ENCODE data around the gene PLCB3. TPM values are rescaled to one million over a fixed set of nuclear protein-coding genes. Genes with fewer than 3 reads are reported as not detected.

The PLCB3 gene
- total RNA-seq, 1 donor from 2014 or later = 36.2 TPM

GRCh38 chr11:64249563-64250414, 1.5 kb upstream of the PLCB3 start:
- H3K27ac Mint-ChIP-seq (ENCODE audit: unreplicated experiment) = no peak overlapping the region
- no peaks in the 10 kb centered on the region for H3K36me3 Mint-ChIP-seq (ENCODE audit: unreplicated experiment)
- H3K4me1 Mint-ChIP-seq (ENCODE audit: low read depth, unreplicated experiment) = peaks cover 12% of the 10 kb centered on the region

GRCh38 chr11:64250415-64251015, 815 bp upstream of the PLCB3 start:
- Mint-ChIP-seq H3K4me3 (ENCODE audit: unreplicated experiment) (peak overlapping the region; percentile 68), H3K27me3 (ENCODE audit: unreplicated experiment) (peaks cover 11% of the 10 kb centered on the region), H3K27ac (ENCODE audit: unreplicated experiment) (no peak overlapping the region), H3K9me3 (ENCODE audit: unreplicated experiment) (peaks cover 9% of the 10 kb centered on the region), H3K36me3 (ENCODE audit: unreplicated experiment) (no peaks in the 10 kb centered on the region), H3K4me1 (ENCODE audit: low read depth, unreplicated experiment) (peaks cover 12% of the 10 kb centered on the region)
- TF ChIP-seq CTCF (IDR thresholded peaks at IDR 0.05; ENCODE audit: partially characterized antibody, unreplicated experiment) = no peak
- no peak for DNase-seq

More at GRCh38 chr11:64249563-64250414, 1.5 kb upstream of the PLCB3 start:
- peaks cover 8% of the 10 kb centered on the region for H3K27me3 Mint-ChIP-seq (ENCODE audit: unreplicated experiment)
- peak overlapping the region; percentile 25 for H3K4me3 Mint-ChIP-seq (ENCODE audit: unreplicated experiment)
- no peak for DNase-seq
- peaks cover 9% of the 10 kb centered on the region for H3K9me3 Mint-ChIP-seq (ENCODE audit: unreplicated experiment)
- TF ChIP-seq CTCF (IDR thresholded peaks at IDR 0.05; ENCODE audit: partially characterized antibody, unreplicated experiment) = no peak

GRCh38 chr11:64251753-64252002, 348 bp downstream of the PLCB3 start:
- no peak overlapping the region for H3K27ac Mint-ChIP-seq (ENCODE audit: unreplicated experiment)
- peaks cover 11% of the 10 kb centered on the region for H3K27me3 Mint-ChIP-seq (ENCODE audit: unreplicated experiment)
- no peaks in the 10 kb centered on the region for H3K36me3 Mint-ChIP-seq (ENCODE audit: unreplicated experiment)
- peaks cover 12% of the 10 kb centered on the region for H3K4me1 Mint-ChIP-seq (ENCODE audit: low read depth, unreplicated experiment)
- peak overlapping the region; percentile 92 for H3K4me3 Mint-ChIP-seq (ENCODE audit: unreplicated experiment)
- H3K9me3 Mint-ChIP-seq (ENCODE audit: unreplicated experiment) = peaks cover 9% of the 10 kb centered on the region
- no peak for DNase-seq
- TF ChIP-seq CTCF (IDR thresholded peaks at IDR 0.05; ENCODE audit: partially characterized antibody, unreplicated experiment) = no peak

- H3K9me3 Mint-ChIP-seq (ENCODE audit: unreplicated experiment) = peaks cover 9% of the 10 kb centered on the region
- DNase-seq = no peak
- H3K27ac Mint-ChIP-seq (ENCODE audit: unreplicated experiment) = peak overlapping the region; percentile 17
- no peaks in the 10 kb centered on the region for H3K36me3 Mint-ChIP-seq (ENCODE audit: unreplicated experiment)
- peak overlapping the region; percentile 92 for H3K4me3 Mint-ChIP-seq (ENCODE audit: unreplicated experiment)
- H3K27me3 Mint-ChIP-seq (ENCODE audit: unreplicated experiment) = peaks cover 11% of the 10 kb centered on the region
- H3K4me1 Mint-ChIP-seq (ENCODE audit: low read depth, unreplicated experiment) = peaks cover 12% of the 10 kb centered on the region
- no peak for TF ChIP-seq CTCF (IDR thresholded peaks at IDR 0.05; ENCODE audit: partially characterized antibody, unreplicated experiment)
Observed at GRCh38 chr11:64252003-64252872, 908 bp downstream of the PLCB3 start.

All from glutamatergic neuron (in vitro differentiated cells).